Cardiac muscle cell (in vitro differentiated cells and primary cell): ENCODE measurements around the gene CRPPA. TPM values are rescaled to one million over a fixed set of nuclear protein-coding genes. Genes with fewer than 3 reads are reported as not detected.

ENCODE experiments used
- DNase-seq, 2 donors: peaks; one replicate each; pipeline versions ENCODE4 v3.0.0 to v3.0.0-alpha.2; 2010 to 2017; ENCODE audit warnings: low read depth in 1 of 2, low spot score in 1 of 2
- H3K27ac ChIP-seq: fragments of 200-600 bp; sonication (generic); 2 replicates; pipeline ENCODE4 v1.5.1; 2016
- H3K27me3 ChIP-seq: fragments of 200-600 bp; sonication (generic); 2 replicates; pipeline ENCODE4 v1.6.0; 2016; ENCODE audit warnings: control low read depth
- H3K36me3 ChIP-seq: fragments of 200-600 bp; sonication (generic); 2 replicates; pipeline ENCODE4 v1.5.1; 2016; ENCODE audit warnings: control low read depth
- H3K4me1 ChIP-seq: fragments of 200-600 bp; sonication (generic); 2 replicates; pipeline ENCODE4 v1.8.1; 2017; ENCODE audit warnings: low read depth, mild to moderate bottlenecking, mixed run types
- H3K4me3 ChIP-seq: fragments of 200-600 bp; sonication (generic); 2 replicates; pipeline ENCODE4 v1.5.1; 2016; ENCODE audit warnings: mild to moderate bottlenecking
- H3K9me3 ChIP-seq: fragments of 200-600 bp; sonication (generic); 2 replicates; pipeline ENCODE4 v1.5.1; 2017; ENCODE audit warnings: low read depth, mild to moderate bottlenecking, control low read depth
- polyA plus RNA-seq: library from polyadenylated mRNA; unstranded; fragments of >200 nt; fragmentation: Nextera tagmentation; extraction: Ambion mirVana; gene quantifications from 2 replicates; pipeline ENCODE4 v1.2.1, GENCODE V29; 2016
- total RNA-seq: library from RNA; depleted of rRNA; stranded (reverse); fragments of >200 nt; gene quantifications from 2 replicates; pipeline ENCODE4 v1.2.3, GENCODE V29; 2016
- TF ChIP-seq, protein P1 (sequence below): IDR thresholded peaks from 2 replicates; pipeline ENCODE4 v1.5.1; 2012; ENCODE audit warnings: low read depth, mild to moderate bottlenecking, low read length

The CRPPA gene
- total and polyA plus RNA-seq, 2 experiments from 2014 or later: 5.0 to 5.6 TPM

- H3K4me3 ChIP-seq: no peak overlapping the region
- DNase-seq: no peak
- no peaks in the 10 kb centered on the region for H3K4me1 ChIP-seq
- no peaks in the 10 kb centered on the region for H3K36me3 ChIP-seq
- no peaks in the 10 kb centered on the region for H3K27me3 ChIP-seq
- no peak overlapping the region for H3K27ac ChIP-seq
- no peaks in the 10 kb centered on the region for H3K9me3 ChIP-seq
- TF ChIP-seq, protein P1, sequence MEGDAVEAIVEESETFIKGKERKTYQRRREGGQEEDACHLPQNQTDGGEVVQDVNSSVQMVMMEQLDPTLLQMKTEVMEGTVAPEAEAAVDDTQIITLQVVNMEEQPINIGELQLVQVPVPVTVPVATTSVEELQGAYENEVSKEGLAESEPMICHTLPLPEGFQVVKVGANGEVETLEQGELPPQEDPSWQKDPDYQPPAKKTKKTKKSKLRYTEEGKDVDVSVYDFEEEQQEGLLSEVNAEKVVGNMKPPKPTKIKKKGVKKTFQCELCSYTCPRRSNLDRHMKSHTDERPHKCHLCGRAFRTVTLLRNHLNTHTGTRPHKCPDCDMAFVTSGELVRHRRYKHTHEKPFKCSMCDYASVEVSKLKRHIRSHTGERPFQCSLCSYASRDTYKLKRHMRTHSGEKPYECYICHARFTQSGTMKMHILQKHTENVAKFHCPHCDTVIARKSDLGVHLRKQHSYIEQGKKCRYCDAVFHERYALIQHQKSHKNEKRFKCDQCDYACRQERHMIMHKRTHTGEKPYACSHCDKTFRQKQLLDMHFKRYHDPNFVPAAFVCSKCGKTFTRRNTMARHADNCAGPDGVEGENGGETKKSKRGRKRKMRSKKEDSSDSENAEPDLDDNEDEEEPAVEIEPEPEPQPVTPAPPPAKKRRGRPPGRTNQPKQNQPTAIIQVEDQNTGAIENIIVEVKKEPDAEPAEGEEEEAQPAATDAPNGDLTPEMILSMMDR: no peak
These were observed 17.6 kb upstream of the CRPPA start for GRCh38 chr7:16438988-16439387.

GRCh38 chr7:16436306-16436705 is 15.0 kb upstream of the CRPPA start:
- no peak overlapping the region for H3K27ac ChIP-seq
- DNase-seq: no peak
- TF ChIP-seq, protein P1: no peak
- H3K27me3 ChIP-seq: no peaks in the 10 kb centered on the region
- no peaks in the 10 kb centered on the region for H3K4me1 ChIP-seq
- H3K4me3 ChIP-seq: no peak overlapping the region
- no peaks in the 10 kb centered on the region for H3K36me3 ChIP-seq
- no peaks in the 10 kb centered on the region for H3K9me3 ChIP-seq

DNA sequence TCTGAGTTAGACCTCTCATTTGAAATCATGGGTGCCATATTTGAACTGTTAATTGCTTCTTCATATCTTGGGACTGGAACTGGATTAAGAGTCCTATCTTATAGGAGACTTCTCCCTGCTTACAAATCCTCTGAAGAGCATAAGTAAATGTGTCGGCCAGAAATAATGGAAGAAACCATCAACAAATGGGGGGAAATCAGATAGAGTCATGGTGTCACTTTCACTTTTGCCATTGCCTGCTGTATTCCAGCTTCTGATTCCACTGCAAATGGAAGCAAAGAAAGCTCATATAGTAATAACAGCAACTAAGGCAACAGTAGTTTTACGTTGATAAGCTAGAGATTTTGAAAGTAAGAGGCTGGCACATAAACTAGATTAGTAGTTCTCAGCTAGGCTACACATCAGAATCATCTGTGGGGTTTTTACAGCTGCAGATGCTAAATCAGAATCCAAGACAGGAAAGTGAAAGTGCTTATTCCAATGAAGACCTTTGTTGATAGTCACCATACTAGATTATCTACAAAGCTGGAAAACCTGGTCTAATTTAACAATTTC is 12.3 kb upstream of the CRPPA start:
- no peaks in the 10 kb centered on the region for H3K36me3 ChIP-seq

GRCh38 chr7:16432425-16432731 is 11.0 kb upstream of the CRPPA start:
- TF ChIP-seq, protein P1: no peak
- H3K4me3 ChIP-seq: no peak overlapping the region
- H3K9me3 ChIP-seq: no peaks in the 10 kb centered on the region
- peaks cover 8% of the 10 kb centered on the region for H3K4me1 ChIP-seq
- H3K36me3 ChIP-seq: no peaks in the 10 kb centered on the region
- DNase-seq: no peak
- H3K27ac ChIP-seq: no peak overlapping the region
- no peaks in the 10 kb centered on the region for H3K27me3 ChIP-seq

More for the DNA sequence above, 12.3 kb upstream of the CRPPA start:
- TF ChIP-seq, protein P1: no peak
- Histone ChIP-seq H3K27me3 (no peaks in the 10 kb centered on the region), H3K4me3 (no peak overlapping the region), H3K27ac (no peak overlapping the region), H3K9me3 (no peaks in the 10 kb centered on the region), H3K4me1 (peaks cover 3% of the 10 kb centered on the region)
- no peak for DNase-seq

DNA sequence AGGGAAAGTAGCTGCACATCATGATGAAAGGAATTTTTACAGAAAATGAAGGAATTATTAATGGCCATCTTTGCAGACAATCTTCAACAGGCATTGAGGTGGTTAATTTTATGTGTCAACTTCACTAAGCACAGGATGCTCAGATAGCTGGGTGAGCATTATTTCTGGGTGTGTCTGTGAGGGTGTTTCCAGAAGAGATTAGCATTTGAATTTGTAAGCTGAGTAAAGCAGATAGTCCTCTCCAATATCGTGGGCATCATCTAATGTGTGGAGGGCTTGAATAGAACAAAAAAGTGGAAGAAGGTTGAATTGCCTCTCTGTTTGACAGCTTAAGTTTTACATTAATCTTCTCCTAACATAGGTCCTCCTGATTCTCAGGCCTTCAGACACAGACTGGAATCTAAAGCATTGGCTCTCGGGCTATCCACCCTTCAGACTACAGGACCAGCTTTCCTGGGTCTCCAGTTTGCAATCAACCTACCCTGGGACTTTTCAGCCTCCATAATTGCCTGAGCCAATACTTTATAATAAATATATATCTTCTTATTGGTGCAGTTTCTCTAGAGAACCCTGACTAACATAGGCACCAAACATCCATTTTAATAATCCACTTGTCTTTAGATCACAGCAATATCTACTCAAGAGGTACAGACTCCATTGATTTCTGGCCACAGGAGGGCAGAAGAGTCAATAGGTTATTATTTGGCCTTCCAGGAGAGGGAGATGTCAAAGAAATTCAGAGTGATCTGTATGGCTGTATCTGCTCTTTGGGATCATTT is 10.5 kb upstream of the CRPPA start:
- no peaks in the 10 kb centered on the region for H3K27me3 ChIP-seq
- no peaks in the 10 kb centered on the region for H3K9me3 ChIP-seq
- peak; percentile 30 to 55 for DNase-seq
- no peak overlapping the region for H3K4me3 ChIP-seq
- H3K36me3 ChIP-seq: no peaks in the 10 kb centered on the region
- no peak overlapping the region for H3K27ac ChIP-seq
- TF ChIP-seq, protein P1: peak; percentile 22
- peaks cover 8% of the 10 kb centered on the region for H3K4me1 ChIP-seq
